Adipocyte (in vitro differentiated cells): ENCODE results near the gene SERPINB5.

Experiments
- DNase-seq: peaks from one replicate; pipeline ENCODE4 v3.0.0-alpha.2; 2015; ENCODE audit warnings: low read depth
- H3K27me3 ChIP-seq: replicated peaks from 2 replicates; pipeline ENCODE4 v1.7.0; 2013; ENCODE audit warnings: mild to moderate bottlenecking, low read length, moderate library complexity; ENCODE audit not compliant: control insufficient read depth, insufficient read depth
- H3K36me3 ChIP-seq: 2 replicates; pipeline ENCODE4 v1.7.0; 2013; ENCODE audit warnings: low read length, mild to moderate bottlenecking, moderate library complexity; ENCODE audit not compliant: control insufficient read depth, insufficient read depth, severe bottlenecking
- H3K4me1 ChIP-seq: 2 replicates; pipeline ENCODE4 v1.7.0; 2013; ENCODE audit warnings: mild to moderate bottlenecking, low read length, moderate library complexity; ENCODE audit not compliant: control insufficient read depth, insufficient read depth
- H3K4me3 ChIP-seq: 2 replicates; pipeline ENCODE4 v1.7.0; 2013; ENCODE audit warnings: mild to moderate bottlenecking, low read length, moderate library complexity
- H3K9ac ChIP-seq: 2 replicates; pipeline ENCODE4 v1.7.0; 2013; ENCODE audit warnings: mild to moderate bottlenecking, low read length, moderate library complexity
- H3K9me3 ChIP-seq: 2 replicates; pipeline ENCODE4 v1.7.0; 2013; ENCODE audit warnings: mild to moderate bottlenecking, low read length, moderate library complexity; ENCODE audit not compliant: control insufficient read depth

SERPINB5 gene

DNA sequence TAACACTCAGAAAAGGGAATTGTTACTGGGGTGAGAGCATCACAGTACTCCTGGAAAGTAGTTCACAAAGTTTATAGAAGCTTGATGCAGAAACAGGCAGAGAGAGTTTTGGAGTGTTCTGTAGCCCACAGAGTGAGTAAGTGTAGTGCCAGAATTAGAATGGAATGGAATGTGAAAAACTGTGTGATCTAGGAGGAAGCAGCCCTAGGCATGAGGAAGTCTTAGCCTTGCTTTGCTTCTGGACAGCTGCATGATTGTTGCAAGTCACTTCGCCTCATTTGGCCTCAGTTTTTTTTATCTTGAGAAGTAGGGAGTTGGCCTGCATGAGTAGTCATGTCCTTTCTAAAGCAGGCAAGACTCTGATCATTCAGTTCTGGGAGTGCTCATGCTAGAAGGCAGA, 76.3 kb downstream of the SERPINB5 start:
- Histone ChIP-seq H3K9ac (peak overlapping the region; percentile 77), H3K36me3 (no peaks in the 10 kb centered on the region), H3K4me3 (peak overlapping the region; percentile 14), H3K27me3 (no peaks in the 10 kb centered on the region), H3K9me3 (no peaks in the 10 kb centered on the region), H3K4me1 (peaks cover 24% of the 10 kb centered on the region)
- peak; percentile 93 for DNase-seq
